Fibroblast of skin of scalp (primary cell): Measurements from ENCODE around the gene TCF15.
A peak's percentile ranks its signal among the peaks of the same experiment; 100 is the strongest.
"Not testable (repeated sequence)": the region's sequence is repeated elsewhere in the genome, so short reads cannot be mapped to it uniquely, and the experiment has no call there.

Source experiments
- DNase-seq: peaks from one replicate; pipeline ENCODE4 v3.0.0-alpha.2; 2013

The TCF15 gene

GRCh38 chr20:642013-642397 is 31.9 kb upstream of the TCF15 start:
- not testable (repeated sequence) for DNase-seq

DNA sequence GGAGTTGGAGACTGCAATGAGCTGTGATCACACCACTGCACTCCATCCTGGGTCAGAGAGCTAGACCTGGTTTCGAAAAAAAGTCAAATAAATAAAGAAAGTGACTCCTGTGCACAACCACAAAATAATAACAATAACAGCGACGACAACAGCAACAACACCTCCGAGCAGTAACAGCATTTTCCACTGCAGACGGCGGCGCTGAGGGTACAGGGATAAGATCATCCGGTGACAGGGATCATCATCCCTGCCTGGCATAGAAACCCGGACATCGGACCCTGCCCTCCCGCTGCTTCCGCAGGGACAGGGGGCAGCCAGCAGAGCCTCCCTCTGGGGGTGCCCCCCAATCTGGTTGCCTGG is 31.4 kb upstream of the TCF15 start:
- DNase-seq: peak; percentile 11

DNA sequence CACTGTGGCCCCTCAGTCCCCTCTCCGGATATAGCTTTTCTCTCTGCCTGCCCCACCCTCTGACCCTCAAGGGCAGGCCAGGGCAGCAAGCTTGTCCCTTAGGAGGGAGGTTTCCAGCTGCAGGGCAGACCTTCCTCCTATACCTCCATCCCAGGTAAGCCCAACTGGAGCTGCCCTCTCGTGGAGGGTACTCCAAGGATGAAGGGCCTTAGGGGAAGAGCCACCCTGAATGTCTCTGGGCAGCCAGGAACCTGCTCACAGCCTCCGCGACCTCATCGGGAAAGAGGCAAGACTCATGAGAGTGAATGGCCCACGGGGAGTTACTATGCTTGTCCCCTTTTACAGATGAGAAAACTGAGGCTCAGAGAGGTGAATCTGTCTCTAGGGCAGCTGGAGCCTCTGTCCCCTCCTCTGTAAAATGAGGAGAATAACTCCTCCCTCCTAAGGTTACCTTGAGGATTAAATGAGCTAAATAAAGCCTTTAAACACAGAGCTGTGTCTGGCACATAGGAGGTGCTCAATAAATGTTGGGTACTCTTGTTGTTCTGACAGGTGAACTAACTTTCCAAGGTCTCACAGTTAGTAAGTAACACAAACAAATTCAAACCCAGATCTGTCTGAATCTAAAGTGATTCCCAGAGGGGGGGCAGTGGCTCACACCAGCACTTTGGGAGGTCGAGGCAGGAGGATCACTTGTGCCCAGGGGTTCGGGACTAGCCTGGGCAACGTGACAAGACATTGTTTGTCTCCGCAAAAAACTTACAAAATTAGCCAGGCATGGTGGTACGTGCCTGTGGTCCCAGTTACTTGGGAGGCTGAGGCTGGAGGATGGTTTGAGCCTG is 30.8 kb upstream of the TCF15 start:
- no peak for DNase-seq

DNA sequence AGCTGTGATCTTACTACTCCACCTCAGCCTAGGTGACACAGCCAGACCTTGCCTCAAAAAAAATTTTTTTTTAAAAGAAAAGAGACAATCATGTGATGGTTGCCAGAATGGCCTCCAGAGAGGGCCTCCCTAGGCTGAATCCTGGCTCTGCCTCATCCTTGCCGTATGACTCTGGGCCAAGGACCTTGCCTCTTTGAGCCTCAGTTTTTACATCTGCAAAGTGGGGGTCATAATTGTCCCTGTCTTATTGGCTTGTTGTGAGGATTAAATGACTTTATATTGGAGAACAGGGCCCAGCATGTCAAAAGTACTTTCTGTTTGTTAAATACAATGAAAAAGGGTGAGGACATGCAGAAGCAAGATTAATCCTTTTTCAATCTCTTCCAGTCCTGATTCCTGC is 28.5 kb upstream of the TCF15 start:
- no peak for DNase-seq

GRCh38 chr20:637559-637958 is 27.4 kb upstream of the TCF15 start:
- DNase-seq: no peak

GRCh38 chr20:635893-636338 is 25.8 kb upstream of the TCF15 start:
- no peak for DNase-seq

GRCh38 chr20:635028-635892 is 25.2 kb upstream of the TCF15 start:
- no peak for DNase-seq

GRCh38 chr20:634148-634925 is 24.2 kb upstream of the TCF15 start:
- no peak for DNase-seq

- peak; percentile 46 for DNase-seq
These were observed 21.0 kb upstream of the TCF15 start for GRCh38 chr20:631101-631500.

- DNase-seq: no peak
These were observed 16.5 kb upstream of the TCF15 start for GRCh38 chr20:626579-626978.

GRCh38 chr20:625360-625932 is 15.3 kb upstream of the TCF15 start:
- no peak for DNase-seq

DNA sequence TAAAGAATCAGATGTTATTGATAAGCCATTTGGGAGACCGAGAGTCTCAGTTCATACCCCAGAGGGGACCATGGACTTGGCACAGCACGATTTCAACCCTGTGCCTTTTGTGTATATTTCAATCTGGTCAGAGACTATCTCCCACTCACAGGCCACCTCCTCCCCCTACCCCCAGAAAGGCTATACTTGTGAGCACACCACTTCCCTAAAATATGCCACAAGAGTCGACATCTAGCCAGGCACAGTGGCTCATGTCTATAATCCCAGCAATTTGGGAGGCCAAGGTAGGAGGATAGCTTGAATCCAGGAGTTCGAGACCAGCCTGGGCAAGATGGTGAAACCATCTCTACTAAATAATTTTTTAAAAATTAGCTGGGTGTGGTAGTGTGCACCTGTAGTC is 13.6 kb upstream of the TCF15 start:
- no peak for DNase-seq

- DNase-seq: no peak
These were observed 12.9 kb upstream of the TCF15 start for GRCh38 chr20:623021-623420.

- no peak for DNase-seq
These were observed 12.1 kb upstream of the TCF15 start for GRCh38 chr20:622161-622560.

DNA sequence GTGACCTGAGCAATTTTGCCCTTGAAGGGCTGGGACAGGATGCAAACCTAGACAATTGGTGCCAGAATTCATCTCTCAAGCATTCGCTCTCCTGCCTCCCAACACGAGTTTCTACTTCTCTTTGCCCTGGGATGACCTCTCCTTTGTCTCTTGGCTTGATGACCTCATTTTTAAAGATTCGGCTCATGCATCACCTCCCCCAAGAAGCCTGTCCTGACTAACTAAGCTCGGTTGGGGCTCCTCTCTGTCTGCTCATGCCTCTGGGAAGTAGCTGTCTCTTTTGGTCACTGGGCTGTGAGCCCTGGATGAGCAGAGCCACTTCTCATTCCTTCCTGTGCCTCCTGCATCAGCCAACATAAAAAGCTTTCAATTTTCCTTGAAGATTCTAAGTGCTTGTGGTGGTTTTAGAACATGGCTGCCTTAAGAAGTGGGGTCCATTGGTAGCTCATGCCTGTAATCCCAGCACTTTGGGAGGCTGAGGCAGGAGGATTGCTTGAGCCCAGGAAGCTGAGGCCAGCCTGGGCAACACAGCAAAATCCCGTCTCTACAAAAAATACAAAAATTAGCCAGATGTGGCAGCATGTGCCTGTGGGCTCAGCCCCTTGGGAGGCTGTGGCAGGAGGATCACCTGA is 11.1 kb upstream of the TCF15 start:
- DNase-seq: peak; percentile 37

GRCh38 chr20:620246-620645 is 10.1 kb upstream of the TCF15 start:
- DNase-seq: no peak

GRCh38 chr20:618980-619379 is 8.9 kb upstream of the TCF15 start:
- DNase-seq: no peak

GRCh38 chr20:617934-618690 is 8.0 kb upstream of the TCF15 start:
- no peak for DNase-seq

GRCh38 chr20:615514-615913 is 5.4 kb upstream of the TCF15 start:
- DNase-seq: no peak

GRCh38 chr20:611843-612185 is 1.7 kb upstream of the TCF15 start:
- DNase-seq: no peak

- no peak for DNase-seq
These were observed 1.1 kb upstream of the TCF15 start for GRCh38 chr20:611047-611842.
